ENCODE measurements around the gene RALGPS1.

Gene RALGPS1

DNA sequence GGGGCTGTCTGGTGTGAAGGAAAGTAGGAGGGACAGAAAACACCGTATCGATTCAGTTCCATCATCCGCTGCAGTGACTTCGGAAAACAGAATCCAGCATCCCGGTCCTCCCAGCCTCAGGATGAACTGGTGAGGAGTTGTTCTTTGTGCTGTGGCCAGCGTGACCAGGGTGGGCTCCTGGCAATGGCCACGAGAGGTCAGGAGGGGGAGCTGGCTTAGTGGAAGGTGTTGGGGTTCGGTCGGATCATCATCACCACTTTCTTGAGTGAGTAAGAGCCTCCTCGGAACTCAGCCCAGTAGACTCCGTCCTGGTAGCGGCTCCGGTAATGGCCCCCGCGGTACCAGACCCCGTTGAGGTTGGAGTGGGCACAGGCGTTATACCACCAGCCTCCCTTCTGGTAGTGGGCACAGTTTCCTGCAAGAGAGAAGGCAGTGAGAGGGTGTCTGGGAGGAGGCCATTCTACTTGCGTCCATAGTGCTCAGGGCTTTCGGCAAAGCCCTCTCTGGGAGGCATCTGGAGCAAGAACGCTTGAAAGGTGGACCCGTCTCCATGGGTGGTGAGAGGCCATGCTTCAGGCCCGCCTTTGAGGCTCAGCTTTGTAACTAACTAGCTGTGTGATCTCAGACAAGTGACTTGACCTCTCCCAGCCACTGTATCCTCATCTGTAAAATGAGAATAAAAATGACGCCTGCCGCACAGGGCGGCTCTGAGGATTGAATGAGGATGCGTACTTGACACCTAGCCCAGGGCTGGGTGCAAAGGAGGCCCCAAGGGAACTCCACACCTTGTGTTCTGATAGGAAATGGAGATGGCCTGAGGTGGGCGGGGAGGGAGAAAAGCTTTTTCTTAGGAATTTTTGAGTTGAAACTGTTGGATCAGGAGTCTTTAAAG, 174.4 kb downstream of the RALGPS1 start:
- DNase-seq (ENCODE audit: low read depth): no peak
- TF ChIP-seq, protein P1, sequence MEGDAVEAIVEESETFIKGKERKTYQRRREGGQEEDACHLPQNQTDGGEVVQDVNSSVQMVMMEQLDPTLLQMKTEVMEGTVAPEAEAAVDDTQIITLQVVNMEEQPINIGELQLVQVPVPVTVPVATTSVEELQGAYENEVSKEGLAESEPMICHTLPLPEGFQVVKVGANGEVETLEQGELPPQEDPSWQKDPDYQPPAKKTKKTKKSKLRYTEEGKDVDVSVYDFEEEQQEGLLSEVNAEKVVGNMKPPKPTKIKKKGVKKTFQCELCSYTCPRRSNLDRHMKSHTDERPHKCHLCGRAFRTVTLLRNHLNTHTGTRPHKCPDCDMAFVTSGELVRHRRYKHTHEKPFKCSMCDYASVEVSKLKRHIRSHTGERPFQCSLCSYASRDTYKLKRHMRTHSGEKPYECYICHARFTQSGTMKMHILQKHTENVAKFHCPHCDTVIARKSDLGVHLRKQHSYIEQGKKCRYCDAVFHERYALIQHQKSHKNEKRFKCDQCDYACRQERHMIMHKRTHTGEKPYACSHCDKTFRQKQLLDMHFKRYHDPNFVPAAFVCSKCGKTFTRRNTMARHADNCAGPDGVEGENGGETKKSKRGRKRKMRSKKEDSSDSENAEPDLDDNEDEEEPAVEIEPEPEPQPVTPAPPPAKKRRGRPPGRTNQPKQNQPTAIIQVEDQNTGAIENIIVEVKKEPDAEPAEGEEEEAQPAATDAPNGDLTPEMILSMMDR (IDR thresholded peaks at IDR 0.05; ENCODE audit: low read depth, low read length): no peak
- TF ChIP-seq POLR2A (IDR thresholded peaks at IDR 0.05; ENCODE audit: extremely low read depth, insufficient read length) (no peak), MYC (IDR thresholded peaks at IDR 0.05; ENCODE audit: low read depth, low read length) (no peak)
- TF ChIP-seq, protein P2, sequence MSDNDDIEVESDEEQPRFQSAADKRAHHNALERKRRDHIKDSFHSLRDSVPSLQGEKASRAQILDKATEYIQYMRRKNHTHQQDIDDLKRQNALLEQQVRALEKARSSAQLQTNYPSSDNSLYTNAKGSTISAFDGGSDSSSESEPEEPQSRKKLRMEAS (IDR thresholded peaks at IDR 0.05; ENCODE audit: low read depth, low read length): no peak

DNA sequence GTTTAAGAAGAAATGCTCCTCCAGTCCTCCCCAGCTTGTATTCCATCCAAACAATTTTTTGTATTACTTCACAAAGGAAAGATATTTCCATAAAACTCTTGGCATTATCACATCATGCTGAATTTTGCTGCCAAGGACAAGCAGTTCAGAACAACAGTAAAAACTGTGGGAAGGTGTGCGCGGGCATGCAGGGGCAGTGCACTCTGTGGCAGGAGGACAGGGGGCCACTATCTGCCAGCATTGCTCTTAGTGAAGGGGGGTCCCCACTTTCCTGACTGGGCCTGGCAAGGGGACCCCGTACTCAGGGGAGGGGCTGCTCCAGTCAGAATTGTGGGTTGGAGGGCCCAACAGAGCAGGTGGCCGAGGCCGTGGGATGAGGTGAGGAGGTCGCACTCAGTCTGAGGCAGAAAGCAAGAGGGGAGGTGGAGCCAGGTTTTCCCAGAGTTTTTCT, 175.1 kb downstream of the RALGPS1 start:
- H3K4me3 ChIP-seq (ENCODE audit: low read depth, low read length): no peak overlapping the region
- TF ChIP-seq MYC (IDR thresholded peaks at IDR 0.05; ENCODE audit: low read depth, low read length): no peak
- no peak for TF ChIP-seq POLR2A (IDR thresholded peaks at IDR 0.05; ENCODE audit: extremely low read depth, insufficient read length)
- TF ChIP-seq, protein P1 (IDR thresholded peaks at IDR 0.05; ENCODE audit: low read depth, low read length): no peak
- TF ChIP-seq, protein P2 (IDR thresholded peaks at IDR 0.05; ENCODE audit: low read depth, low read length): no peak
- DNase-seq (ENCODE audit: low read depth): no peak

More for the DNA sequence above, 174.4 kb downstream of the RALGPS1 start:
- H3K4me3 ChIP-seq (ENCODE audit: low read depth, low read length): no peak overlapping the region

DNA sequence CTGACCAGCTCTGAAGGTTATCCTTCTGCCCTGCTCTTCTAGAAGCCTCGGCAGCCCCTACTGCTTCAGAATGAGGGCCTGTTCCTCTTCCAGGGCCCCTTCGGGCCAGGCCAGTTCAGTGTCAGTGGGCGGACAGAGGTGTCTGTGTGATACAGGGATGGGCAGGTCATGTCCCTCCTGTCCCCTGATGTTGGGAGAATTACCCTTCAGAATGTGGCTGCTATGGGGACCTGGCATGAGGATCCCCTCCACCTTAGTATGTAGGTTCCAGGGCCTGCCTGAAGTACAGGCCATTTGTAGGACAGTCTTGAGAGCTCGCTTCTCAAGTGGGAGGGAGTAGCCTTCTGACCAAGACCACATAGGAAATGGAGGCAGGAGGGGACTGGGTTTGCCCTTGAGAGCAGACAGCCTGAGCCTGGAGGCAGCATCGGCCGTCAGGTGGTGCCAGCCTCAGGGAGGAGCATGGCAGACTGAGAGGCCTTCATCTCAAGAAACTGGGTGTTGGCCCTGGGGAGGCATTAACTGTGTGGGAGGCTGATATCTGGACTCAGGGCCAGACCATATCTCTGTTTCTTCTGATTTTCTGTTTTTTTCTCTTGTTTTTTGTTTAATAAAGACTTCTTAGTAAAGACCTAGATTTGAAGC, 175.9 kb downstream of the RALGPS1 start:
- TF ChIP-seq MYC (IDR thresholded peaks at IDR 0.05; ENCODE audit: low read depth, low read length) (no peak), POLR2A (IDR thresholded peaks at IDR 0.05; ENCODE audit: extremely low read depth, insufficient read length) (no peak)
- TF ChIP-seq, protein P1 (IDR thresholded peaks at IDR 0.05; ENCODE audit: low read depth, low read length): no peak
- TF ChIP-seq, protein P2 (IDR thresholded peaks at IDR 0.05; ENCODE audit: low read depth, low read length): no peak
- no peak for DNase-seq (ENCODE audit: low read depth)
- no peak overlapping the region for H3K4me3 ChIP-seq (ENCODE audit: low read depth, low read length)

DNA sequence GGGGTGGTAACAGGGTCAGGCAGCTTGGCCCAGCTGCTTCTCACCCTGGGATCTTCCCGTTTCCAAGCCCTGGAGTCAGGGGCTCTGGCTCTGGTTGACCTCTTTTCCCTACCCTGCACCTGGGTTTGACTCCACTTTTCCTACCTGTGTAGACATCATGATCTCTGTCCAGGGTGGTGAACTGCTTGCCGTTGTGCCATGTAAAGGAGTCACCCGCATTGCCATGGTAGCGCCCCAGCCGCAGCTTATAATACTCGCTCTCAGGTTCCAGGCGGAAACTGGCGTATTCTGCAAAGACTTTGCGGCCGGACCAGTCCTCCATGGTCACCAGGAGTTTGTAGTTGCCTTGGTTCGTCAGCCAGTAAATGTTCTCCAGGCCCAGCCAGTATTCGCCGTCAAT, 176.9 kb downstream of the RALGPS1 start:
- H3K4me3 ChIP-seq (ENCODE audit: low read depth, low read length): no peak overlapping the region
- TF ChIP-seq, protein P1 (IDR thresholded peaks at IDR 0.05; ENCODE audit: low read depth, low read length): no peak
- TF ChIP-seq, protein P2 (IDR thresholded peaks at IDR 0.05; ENCODE audit: low read depth, low read length): no peak
- TF ChIP-seq MYC (IDR thresholded peaks at IDR 0.05; ENCODE audit: low read depth, low read length) (no peak), POLR2A (IDR thresholded peaks at IDR 0.05; ENCODE audit: extremely low read depth, insufficient read length) (no peak)
- DNase-seq (ENCODE audit: low read depth): no peak

DNA sequence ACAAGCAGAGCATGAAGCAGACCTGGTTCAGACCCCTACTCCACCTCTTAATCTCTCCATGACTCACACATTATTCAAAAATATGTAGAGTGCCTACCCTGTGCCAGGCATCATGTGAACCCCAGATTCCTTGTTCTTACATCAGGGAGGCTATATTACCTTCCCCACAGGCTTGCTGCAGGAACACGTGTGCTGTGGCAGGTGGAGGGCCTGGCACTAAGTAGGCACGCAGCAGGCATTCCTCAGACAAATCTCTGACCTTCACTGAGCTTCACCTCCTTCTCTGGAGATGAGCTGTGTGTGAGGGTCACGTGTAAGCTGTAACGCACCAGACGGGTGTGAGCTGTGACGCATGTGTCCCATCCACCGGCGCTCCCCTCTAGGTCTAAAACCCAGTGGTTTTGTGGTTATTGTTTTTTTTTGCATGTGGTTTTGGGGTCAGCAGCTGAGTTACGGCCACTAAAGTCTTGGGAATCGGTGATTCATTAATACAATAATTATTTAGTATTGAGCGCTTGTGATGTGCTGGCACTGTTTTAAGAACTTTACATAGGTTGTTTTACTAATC, 177.5 kb downstream of the RALGPS1 start:
- DNase-seq (ENCODE audit: low read depth): no peak
- no peak overlapping the region for H3K4me3 ChIP-seq (ENCODE audit: low read depth, low read length)
- TF ChIP-seq POLR2A (IDR thresholded peaks at IDR 0.05; ENCODE audit: extremely low read depth, insufficient read length): no peak
- TF ChIP-seq, protein P2 (IDR thresholded peaks at IDR 0.05; ENCODE audit: low read depth, low read length): no peak
- TF ChIP-seq MYC (IDR thresholded peaks at IDR 0.05; ENCODE audit: low read depth, low read length): no peak
- TF ChIP-seq, protein P1 (IDR thresholded peaks at IDR 0.05; ENCODE audit: low read depth, low read length): no peak
